Spleen (tissue), 7 donors: ENCODE data around the gene HMOX2.
A peak's percentile ranks its signal among the peaks of the same experiment; 100 is the strongest.

Experiments used
- POLR2A ChIP-seq, 3 donors: fragments of 450-650 bp; IDR thresholded peaks; one replicate each; pipeline ENCODE4 v1.5.1; 2017; ENCODE audit warnings: antibody characterized with exemption in 3 of 3, mild to moderate bottlenecking in 1 of 3
- TF ChIP-seq, protein P1 (sequence below), 11 experiments: fragments of 200-600 bp in 7 of 11; fragments of 450-650 bp in 4 of 11; sonication (generic) in 4 of 11; IDR thresholded peaks in 8 of 11; conservative IDR thresholded peaks in 3 of 11; 1 replicate in 7 of 11; 2 replicates in 4 of 11; pipeline versions ENCODE4 v1.4.0 to v1.8.0; 2016 to 2021; ENCODE audit warnings: antibody characterized with exemption in 11 of 11, inconsistent platforms in 4 of 11, mild to moderate bottlenecking in 1 of 11
- donor health status: DM: no; HTN: no; CAD: no; lungs with moderate emphysema.
- donor health status: DM: no; HTN: no; CAD: no.
- donor health status: DM: no; HTN: no; CAD: no.

DNA sequence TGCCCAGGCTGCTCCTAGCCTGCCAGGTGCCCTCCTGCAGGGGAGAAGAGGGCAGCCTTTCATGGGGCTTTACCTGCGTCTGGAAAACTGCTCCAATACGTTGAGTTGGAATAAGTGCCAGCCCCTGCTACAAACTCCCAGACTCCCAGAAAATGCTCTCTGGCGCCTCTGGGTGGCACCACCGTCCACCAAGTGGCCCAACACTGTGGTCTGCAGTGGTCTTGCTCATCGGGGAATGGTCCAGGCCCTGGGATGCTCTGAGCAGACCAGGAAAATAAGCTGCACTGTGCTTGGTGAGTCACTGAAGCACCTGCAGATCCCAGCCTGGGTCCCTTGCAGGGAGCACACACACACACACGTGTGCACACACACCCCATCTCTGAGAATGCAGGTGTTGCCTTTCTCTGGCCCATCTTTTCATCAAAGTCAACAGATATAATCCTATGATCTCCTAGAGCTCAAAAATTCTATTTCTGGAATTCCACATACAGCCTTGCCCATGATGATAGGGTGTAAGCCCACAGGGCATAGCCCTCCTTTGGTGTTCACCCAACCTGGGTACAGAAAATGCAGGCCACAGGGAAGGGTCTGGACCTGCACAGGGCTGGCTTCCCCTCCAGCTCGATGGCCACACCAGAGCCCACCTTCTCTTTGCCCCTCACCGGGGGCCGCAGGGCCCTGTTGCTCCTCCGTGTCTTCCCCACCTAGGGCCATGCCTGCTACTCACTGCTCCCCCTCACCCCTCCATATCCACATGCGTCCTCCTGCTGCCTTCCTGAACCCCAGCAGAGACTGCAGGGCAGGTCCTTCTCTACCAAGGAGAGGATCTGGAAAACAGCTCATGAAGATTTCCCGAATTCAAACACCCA lies 41.8 kb downstream of the HMOX2 start:
- TF ChIP-seq, protein P1, sequence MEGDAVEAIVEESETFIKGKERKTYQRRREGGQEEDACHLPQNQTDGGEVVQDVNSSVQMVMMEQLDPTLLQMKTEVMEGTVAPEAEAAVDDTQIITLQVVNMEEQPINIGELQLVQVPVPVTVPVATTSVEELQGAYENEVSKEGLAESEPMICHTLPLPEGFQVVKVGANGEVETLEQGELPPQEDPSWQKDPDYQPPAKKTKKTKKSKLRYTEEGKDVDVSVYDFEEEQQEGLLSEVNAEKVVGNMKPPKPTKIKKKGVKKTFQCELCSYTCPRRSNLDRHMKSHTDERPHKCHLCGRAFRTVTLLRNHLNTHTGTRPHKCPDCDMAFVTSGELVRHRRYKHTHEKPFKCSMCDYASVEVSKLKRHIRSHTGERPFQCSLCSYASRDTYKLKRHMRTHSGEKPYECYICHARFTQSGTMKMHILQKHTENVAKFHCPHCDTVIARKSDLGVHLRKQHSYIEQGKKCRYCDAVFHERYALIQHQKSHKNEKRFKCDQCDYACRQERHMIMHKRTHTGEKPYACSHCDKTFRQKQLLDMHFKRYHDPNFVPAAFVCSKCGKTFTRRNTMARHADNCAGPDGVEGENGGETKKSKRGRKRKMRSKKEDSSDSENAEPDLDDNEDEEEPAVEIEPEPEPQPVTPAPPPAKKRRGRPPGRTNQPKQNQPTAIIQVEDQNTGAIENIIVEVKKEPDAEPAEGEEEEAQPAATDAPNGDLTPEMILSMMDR (IDR thresholded peaks at IDR 0.05 in 8 of 11, conservative IDR thresholded peaks at IDR 0.05 in 3 of 11): peak in 6 of 11 experiments; percentile 8 to 30 (median 18)
- TF ChIP-seq POLR2A (IDR thresholded peaks at IDR 0.05): no peak
